Tibial artery (tissue), 4 donors: ENCODE results near the gene AANAT.

ENCODE experiments used
- DNase-seq, 2 donors: peaks; one replicate each; pipeline ENCODE4 v3.0.0-alpha.2; 2019
- H3K27ac ChIP-seq, 2 donors: fragments of 200-600 bp; sonication (generic) in 1 of 2; 1 replicate in 1 of 2; 2 replicates in 1 of 2; pipeline ENCODE4 v1.5.1; 2018 to 2019; ENCODE audit warnings: mild to moderate bottlenecking in 1 of 2
- H3K27me3 ChIP-seq, 2 donors: fragments of 200-600 bp; sonication (generic) in 1 of 2; one replicate each; pipeline versions ENCODE4 v1.5.1 to v1.6.0; 2016 to 2019
- H3K36me3 ChIP-seq, 3 donors: fragments of 200-600 bp; sonication (generic) in 2 of 3; one replicate each; pipeline ENCODE4 v1.5.1; 2016 to 2019; ENCODE audit warnings: mild to moderate bottlenecking in 2 of 3
- H3K4me1 ChIP-seq, 4 donors: fragments of 200-600 bp; sonication (generic) in 2 of 4; 1 replicate in 3 of 4; 2 replicates in 1 of 4; pipeline ENCODE4 v1.5.1; 2016 to 2019
- H3K4me3 ChIP-seq, 2 donors: fragments of 200-600 bp; sonication (generic) in 1 of 2; 1 replicate in 1 of 2; 2 replicates in 1 of 2; pipeline ENCODE4 v1.5.1; 2018 to 2019; ENCODE audit warnings: mild to moderate bottlenecking in 2 of 2
- H3K9me3 ChIP-seq, 3 donors: fragments of 200-600 bp; sonication (generic) in 1 of 3; one replicate each; pipeline ENCODE4 v1.5.1; 2016 to 2019
- CTCF ChIP-seq, 2 experiments: fragments of 200-600 bp in 1 of 2; fragments of 450-650 bp in 1 of 2; IDR thresholded peaks; one replicate each; pipeline ENCODE4 v1.5.1; 2017 to 2019; ENCODE audit warnings: antibody characterized with exemption in 2 of 2, mild to moderate bottlenecking in 1 of 2, moderate library complexity in 1 of 2
- intact Hi-C: fragments of 100-400 bp; cut with DNase I; formaldehyde crosslinking; loops from one replicate; pipeline ENCODE4 v1.15.0; 2023; ENCODE audit warnings: low total_unique reads

The AANAT gene

GRCh38 chr17:76466775-76467130 is 650 bp upstream of the AANAT start:
- no peak for DNase-seq
- H3K4me3 ChIP-seq: no peak overlapping the region
- no peak overlapping the region for H3K27ac ChIP-seq
- peaks cover 0 to 6% (median 0%) of the 10 kb centered on the region in 4 donors for H3K4me1 ChIP-seq
- no peak for TF ChIP-seq CTCF (IDR thresholded peaks at IDR 0.05)
- H3K9me3 ChIP-seq: no peaks in the 10 kb centered on the region
- H3K27me3 ChIP-seq: peaks cover 0 to 11% of the 10 kb centered on the region in 2 donors
- peaks cover 0 to 8% (median 0%) of the 10 kb centered on the region in 3 donors for H3K36me3 ChIP-seq
- intact Hi-C loops: no loop called here

GRCh38 chr17:76467809-76468633 is 618 bp downstream of the AANAT start:
- intact Hi-C loops: no loop called here
- DNase-seq: no peak
- no peak overlapping the region for H3K4me3 ChIP-seq
- TF ChIP-seq CTCF (IDR thresholded peaks at IDR 0.05): no peak
- peaks cover 0 to 7% of the 10 kb centered on the region in 2 donors for H3K27me3 ChIP-seq
- peaks cover 0 to 6% (median 0%) of the 10 kb centered on the region in 4 donors for H3K4me1 ChIP-seq
- H3K9me3 ChIP-seq: no peaks in the 10 kb centered on the region
- peaks cover 0 to 21% (median 5%) of the 10 kb centered on the region in 3 donors for H3K36me3 ChIP-seq
- H3K27ac ChIP-seq: no peak overlapping the region

GRCh38 chr17:76468634-76469010 is 1.2 kb downstream of the AANAT start:
- TF ChIP-seq CTCF (IDR thresholded peaks at IDR 0.05): no peak
- H3K27me3 ChIP-seq: peaks cover 0 to 7% of the 10 kb centered on the region in 2 donors
- DNase-seq: no peak
- H3K27ac ChIP-seq: no peak overlapping the region
- peaks cover 0 to 6% (median 0%) of the 10 kb centered on the region in 4 donors for H3K4me1 ChIP-seq
- intact Hi-C loops: no loop called here
- H3K9me3 ChIP-seq: no peaks in the 10 kb centered on the region
- H3K36me3 ChIP-seq: peaks cover 0 to 27% (median 5%) of the 10 kb centered on the region in 3 donors
- no peak overlapping the region for H3K4me3 ChIP-seq

- Histone ChIP-seq H3K4me3 (no peak overlapping the region), H3K27ac (no peak overlapping the region), H3K4me1 (peaks cover 0 to 6% (median 0%) of the 10 kb centered on the region in 4 donors), H3K36me3 (peaks cover 0 to 34% (median 5%) of the 10 kb centered on the region in 3 donors), H3K9me3 (no peaks in the 10 kb centered on the region), H3K27me3 (peaks cover 0 to 7% of the 10 kb centered on the region in 2 donors)
- no peak for DNase-seq
- intact Hi-C loops: no loop called here
- no peak for TF ChIP-seq CTCF (IDR thresholded peaks at IDR 0.05)
These were observed 1.9 kb downstream of the AANAT start for GRCh38 chr17:76469076-76469990.

GRCh38 chr17:76469991-76470739 is 2.8 kb downstream of the AANAT start:
- DNase-seq: no peak
- peaks cover 0 to 7% of the 10 kb centered on the region in 2 donors for H3K27me3 ChIP-seq
- H3K9me3 ChIP-seq: no peaks in the 10 kb centered on the region
- H3K4me1 ChIP-seq: peaks cover 0 to 6% (median 0%) of the 10 kb centered on the region in 4 donors
- no peak for TF ChIP-seq CTCF (IDR thresholded peaks at IDR 0.05)
- H3K4me3 ChIP-seq: no peak overlapping the region
- intact Hi-C loops: no loop called here
- peaks cover 0 to 43% (median 5%) of the 10 kb centered on the region in 3 donors for H3K36me3 ChIP-seq
- no peak overlapping the region for H3K27ac ChIP-seq
